CD14-positive monocyte (primary cell): ENCODE data around the gene DOCK4. TPM values are rescaled to one million over a fixed set of nuclear protein-coding genes. Genes with fewer than 3 reads are reported as not detected.

Experiments used
- DNase-seq, 3 donors: peaks; one replicate each; pipeline ENCODE4 v3.0.0-alpha.2; 2011 to 2022
- H2AFZ ChIP-seq: 2 replicates; pipeline ENCODE4 v1.6.0; 2012; ENCODE audit warnings: mild to moderate bottlenecking, low read depth, low read length, inconsistent platforms; ENCODE audit not compliant: insufficient read depth, poor library complexity, severe bottlenecking
- H3K27ac ChIP-seq, 2 donors: 1 replicate in 1 of 2; 2 replicates in 1 of 2; pipeline ENCODE4 v1.5.1; 2012 to 2013; ENCODE audit warnings: low read length in 2 of 2, control low read depth in 1 of 2, inconsistent platforms in 1 of 2, low read depth in 1 of 2, mild to moderate bottlenecking in 1 of 2
- H3K27me3 ChIP-seq, 2 donors: one replicate each; pipeline versions ENCODE4 v1.6.0 to v1.6.1; 2011 to 2013; ENCODE audit warnings: low read length in 2 of 2; ENCODE audit not compliant: control insufficient read depth in 2 of 2, insufficient read depth in 2 of 2
- H3K36me3 ChIP-seq, 2 donors: replicated peaks in 1 of 2; 1 replicate in 1 of 2; 2 replicates in 1 of 2; pipeline versions ENCODE4 v1.5.1 to v1.6.1; 2012 to 2013; ENCODE audit warnings: low read length in 2 of 2, control low read depth in 1 of 2, inconsistent platforms in 1 of 2, mild to moderate bottlenecking in 1 of 2; ENCODE audit not compliant: insufficient read depth in 2 of 2, control insufficient read depth in 1 of 2
- H3K4me1 ChIP-seq, 2 donors: 1 replicate in 1 of 2; 2 replicates in 1 of 2; pipeline versions ENCODE4 v1.5.1 to v1.6.1; 2012 to 2013; ENCODE audit warnings: low read length in 2 of 2, control low read depth in 1 of 2, inconsistent platforms in 1 of 2, mild to moderate bottlenecking in 1 of 2, moderate library complexity in 1 of 2; ENCODE audit not compliant: insufficient read depth in 2 of 2, control insufficient read depth in 1 of 2
- H3K4me2 ChIP-seq: replicated peaks from 2 replicates; pipeline ENCODE3; 2012; ENCODE audit warnings: low read length, moderate library complexity, mild to moderate bottlenecking; ENCODE audit not compliant: poor library complexity, severe bottlenecking; ENCODE audit errors: extremely low read depth
- H3K4me3 ChIP-seq, 3 experiments: fragments of 200-600 bp in 1 of 3; sonication (generic) in 1 of 3; replicated peaks in 1 of 3; 1 replicate in 2 of 3; 2 replicates in 1 of 3; pipeline ENCODE4 v1.5.1; 2011 to 2013; ENCODE audit warnings: low read length in 3 of 3, mild to moderate bottlenecking in 3 of 3, control low read depth in 2 of 3, low read depth in 2 of 3, inconsistent platforms in 1 of 3, moderate library complexity in 1 of 3
- H3K79me2 ChIP-seq: 2 replicates; pipeline ENCODE4 v1.6.0; 2012; ENCODE audit warnings: mild to moderate bottlenecking, control low read depth, inconsistent platforms, low read length, moderate library complexity; ENCODE audit not compliant: insufficient read depth
- H3K9ac ChIP-seq: 2 replicates; pipeline ENCODE4 v1.6.0; 2017; ENCODE audit warnings: low read length, mild to moderate bottlenecking; ENCODE audit not compliant: insufficient read depth, poor library complexity, severe bottlenecking
- H3K9me3 ChIP-seq, 2 donors: replicated peaks in 1 of 2; 1 replicate in 1 of 2; 2 replicates in 1 of 2; pipeline versions ENCODE4 v1.5.1 to v1.6.1; 2012 to 2013; ENCODE audit warnings: low read length in 2 of 2, control low read depth in 1 of 2; ENCODE audit not compliant: control insufficient read depth in 1 of 2, insufficient read depth in 1 of 2
- H4K20me1 ChIP-seq: 2 replicates; pipeline ENCODE4 v1.6.0; 2012; ENCODE audit warnings: mild to moderate bottlenecking, low read length, control low read depth, moderate library complexity; ENCODE audit not compliant: insufficient read depth
- H3K27ac Mint-ChIP-seq, 7 donors: one replicate each; pipeline ENCODE4 v1.8.0; 2020; ENCODE audit warnings: mild to moderate bottlenecking in 7 of 7, mixed read lengths in 7 of 7, moderate library complexity in 6 of 7, inconsistent platforms in 2 of 7
- H3K27me3 Mint-ChIP-seq, 3 donors: one replicate each; pipeline ENCODE4 v1.8.0; 2021 to 2022; ENCODE audit warnings: low read depth in 3 of 3, mild to moderate bottlenecking in 3 of 3, mixed read lengths in 3 of 3, moderate library complexity in 3 of 3, inconsistent platforms in 1 of 3
- H3K36me3 Mint-ChIP-seq, 2 donors: one replicate each; pipeline ENCODE4 v1.8.0; 2020; ENCODE audit warnings: mixed read lengths in 2 of 2, inconsistent platforms in 1 of 2, mild to moderate bottlenecking in 1 of 2
- H3K4me1 Mint-ChIP-seq: one replicate; pipeline ENCODE4 v1.8.0; 2020; ENCODE audit warnings: mild to moderate bottlenecking, mixed read lengths
- H3K4me3 Mint-ChIP-seq, 2 donors: one replicate each; pipeline ENCODE4 v1.8.0; 2020; ENCODE audit warnings: mild to moderate bottlenecking in 2 of 2, mixed read lengths in 2 of 2, moderate library complexity in 1 of 2
- H3K9me3 Mint-ChIP-seq, 7 donors: one replicate each; pipeline ENCODE4 v1.8.0; 2020 to 2022; ENCODE audit warnings: mixed read lengths in 7 of 7, mild to moderate bottlenecking in 6 of 7, moderate library complexity in 6 of 7, inconsistent platforms in 2 of 7
- WGBS: methylation state at CpG from one replicate; pipeline ENCODE4 v1.1.5; 2013; ENCODE audit warnings: missing lambda C conversion rate; ENCODE audit not compliant: insufficient coverage; 5-methylcytosine and 5-hydroxymethylcytosine counted together
- intact Hi-C, 2 donors: fragments of 100-400 bp; cut with micrococcal nuclease; formaldehyde crosslinking; loops; one replicate each; pipeline versions ENCODE4 v1.15.0 to v1.15.1; 2023
- polyA plus RNA-seq, 3 donors: library from polyadenylated mRNA; depleted of rRNA in 1 of 3; unstranded in 2 of 3; stranded (reverse) in 1 of 3; fragments of 300-500 nt in 2 of 3; fragments of >200 nt in 1 of 3; fragmentation: Illumina TruSeq in 2 of 3; gene quantifications; 1 replicate in 2 of 3; 2 replicates in 1 of 3; pipeline ENCODE4 v1.2.3, GENCODE V29; 2012 to 2021
- TF ChIP-seq, protein P1 (sequence below): fragments of 200-600 bp; IDR thresholded peaks from one replicate; pipeline ENCODE4 v1.8.0; 2022; ENCODE audit warnings: antibody characterized with exemption, mild to moderate bottlenecking

DOCK4 gene
- polyA plus RNA-seq, 3 donors, result 1.3 to 5.0 (median 2.7) TPM

DNA sequence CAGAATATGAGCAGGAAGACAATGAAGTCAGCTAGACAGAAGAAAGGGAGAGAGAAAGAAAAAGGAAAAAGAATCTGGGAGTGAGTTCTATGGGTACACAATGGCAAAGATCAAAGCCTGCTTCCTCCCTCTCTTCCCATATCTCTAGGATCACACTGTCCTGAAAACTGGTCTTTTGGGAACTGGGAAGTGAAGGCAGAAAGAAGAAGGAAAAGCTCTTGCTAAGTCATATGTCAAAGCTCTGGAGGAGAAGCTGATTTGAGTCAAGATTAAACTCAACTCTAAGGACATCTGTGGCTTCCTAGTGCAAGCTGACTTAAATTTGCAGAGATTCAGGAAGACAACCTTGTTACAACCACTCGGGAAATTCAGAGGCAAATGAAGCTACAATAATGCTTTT lies 147.5 kb downstream of the DOCK4 start:
- no peak for DNase-seq
- Mint-ChIP-seq H3K4me3 (no peak overlapping the region), H3K27me3 (peaks cover 0 to 1% (median 0%) of the 10 kb centered on the region in 3 donors), H3K4me1 (peaks cover 2% of the 10 kb centered on the region), H3K9me3 (peaks cover 0 to under 1% (median 0%) of the 10 kb centered on the region in 7 donors), H3K36me3 (no peaks in the 10 kb centered on the region), H3K27ac (peak overlapping the region in 3 of 7 donors; percentile 3 to 54 (median 33))
- H3K9me3 ChIP-seq, result no peaks in the 10 kb centered on the region
- TF ChIP-seq, protein P1, sequence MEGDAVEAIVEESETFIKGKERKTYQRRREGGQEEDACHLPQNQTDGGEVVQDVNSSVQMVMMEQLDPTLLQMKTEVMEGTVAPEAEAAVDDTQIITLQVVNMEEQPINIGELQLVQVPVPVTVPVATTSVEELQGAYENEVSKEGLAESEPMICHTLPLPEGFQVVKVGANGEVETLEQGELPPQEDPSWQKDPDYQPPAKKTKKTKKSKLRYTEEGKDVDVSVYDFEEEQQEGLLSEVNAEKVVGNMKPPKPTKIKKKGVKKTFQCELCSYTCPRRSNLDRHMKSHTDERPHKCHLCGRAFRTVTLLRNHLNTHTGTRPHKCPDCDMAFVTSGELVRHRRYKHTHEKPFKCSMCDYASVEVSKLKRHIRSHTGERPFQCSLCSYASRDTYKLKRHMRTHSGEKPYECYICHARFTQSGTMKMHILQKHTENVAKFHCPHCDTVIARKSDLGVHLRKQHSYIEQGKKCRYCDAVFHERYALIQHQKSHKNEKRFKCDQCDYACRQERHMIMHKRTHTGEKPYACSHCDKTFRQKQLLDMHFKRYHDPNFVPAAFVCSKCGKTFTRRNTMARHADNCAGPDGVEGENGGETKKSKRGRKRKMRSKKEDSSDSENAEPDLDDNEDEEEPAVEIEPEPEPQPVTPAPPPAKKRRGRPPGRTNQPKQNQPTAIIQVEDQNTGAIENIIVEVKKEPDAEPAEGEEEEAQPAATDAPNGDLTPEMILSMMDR, result no peak
- H3K4me2 ChIP-seq, result no peak overlapping the region
- no peak overlapping the region for H3K27ac ChIP-seq
- H4K20me1 ChIP-seq, result no peaks in the 10 kb centered on the region
- H3K27me3 ChIP-seq, result no peaks in the 10 kb centered on the region
- intact Hi-C loops, result no loop called here
- H3K36me3 ChIP-seq, result no peaks in the 10 kb centered on the region
- no peaks in the 10 kb centered on the region for H3K79me2 ChIP-seq
- no peak overlapping the region for H3K4me3 ChIP-seq
- no peak overlapping the region for H2AFZ ChIP-seq
- no CpG with 5 or more reads among the region's 1 CpG for WGBS
- no peaks in the 10 kb centered on the region for H3K4me1 ChIP-seq
- H3K9ac ChIP-seq, result no peak overlapping the region

DNA sequence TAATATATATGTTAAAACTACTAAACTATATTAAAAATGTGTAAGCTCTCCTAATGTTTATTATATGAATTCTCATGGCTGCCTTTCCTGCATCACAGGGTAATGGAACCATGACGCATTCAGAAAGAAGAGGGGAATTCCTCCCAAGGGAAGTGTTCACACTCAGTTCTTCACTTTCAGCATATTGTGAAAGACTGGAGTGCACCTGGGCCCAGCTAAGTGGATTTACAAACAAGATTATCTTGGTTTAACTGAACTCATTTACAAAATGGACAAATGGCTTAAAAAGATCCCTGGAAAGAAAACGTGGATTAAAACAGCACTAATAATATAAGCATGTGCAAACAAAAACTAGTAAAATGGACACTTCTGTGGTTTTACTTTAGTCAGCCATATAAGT lies 149.8 kb downstream of the DOCK4 start:
- intact Hi-C loops, result no loop called here
- Histone ChIP-seq H3K79me2 (no peaks in the 10 kb centered on the region), H3K27me3 (no peaks in the 10 kb centered on the region), H3K27ac (no peak overlapping the region), H3K36me3 (no peaks in the 10 kb centered on the region), H3K9ac (no peak overlapping the region), H3K4me2 (no peak overlapping the region), H3K9me3 (no peaks in the 10 kb centered on the region), H3K4me3 (no peak overlapping the region), H2AFZ (no peak overlapping the region), H4K20me1 (no peaks in the 10 kb centered on the region), H3K4me1 (no peaks in the 10 kb centered on the region)
- peaks cover 0 to 1% (median 0%) of the 10 kb centered on the region in 3 donors for H3K27me3 Mint-ChIP-seq
- no peaks in the 10 kb centered on the region for H3K36me3 Mint-ChIP-seq
- WGBS, result no CpG with 5 or more reads among the region's 2 CpGs
- TF ChIP-seq, protein P1, result no peak
- peak; percentile 16 to 90 (median 41) for DNase-seq
- H3K4me1 Mint-ChIP-seq, result peaks cover 2% of the 10 kb centered on the region
- no peak overlapping the region for H3K27ac Mint-ChIP-seq
- no peak overlapping the region for H3K4me3 Mint-ChIP-seq
- peaks cover 0 to 3% (median 0%) of the 10 kb centered on the region in 7 donors for H3K9me3 Mint-ChIP-seq
